A673 (cell line): ENCODE results near the gene SYT11. TPM values are rescaled to one million over a fixed set of nuclear protein-coding genes. Genes with fewer than 3 reads are reported as not detected.

Experiments used
- BruUV-seq: library from RNA; stranded (reverse); fragments of 400-500 nt; replicated peaks from 2 replicates; lab custom pipeline; 2021; lab: Mats Ljungman, UMichigan
- CTCF ChIA-PET: fragments of 300-600 bp; sonication (Branson Sonifier 250); formaldehyde crosslinking; loops from one replicate; lab custom pipeline; 2022; ENCODE audit warnings: antibody characterized with exemption; lab: Charles Lee
- POLR2A ChIA-PET: fragments of 300-600 bp; sonication (Branson Sonifier 250); formaldehyde crosslinking; loops from one replicate; lab custom pipeline; 2022; ENCODE audit warnings: antibody characterized with exemption; ENCODE audit not compliant: low non-redundant PET; lab: Charles Lee
- DNase-seq: peaks from one replicate; pipeline ENCODE4 v3.0.0-alpha.2; 2015; ENCODE audit warnings: low spot score
- H3K27ac ChIP-seq: fragments of 200-600 bp; sonication (generic); 2 replicates; pipeline ENCODE4 v1.5.1; 2016; ENCODE audit warnings: mixed run types, low read depth, mild to moderate bottlenecking, mixed read lengths, antibody characterized with exemption, low read length; ENCODE audit not compliant: poor library complexity, severe bottlenecking
- H3K27me3 ChIP-seq: fragments of 200-600 bp; sonication (generic); replicated peaks from 2 replicates; pipeline ENCODE4 v1.6.1; 2017; ENCODE audit warnings: mixed run types, low read depth, mild to moderate bottlenecking, mixed read lengths, antibody characterized with exemption, low read length; ENCODE audit not compliant: insufficient read depth, poor library complexity
- H3K36me3 ChIP-seq: fragments of 200-600 bp; sonication (generic); 2 replicates; pipeline ENCODE4 v1.6.1; 2016; ENCODE audit warnings: mixed run types, mild to moderate bottlenecking, mixed read lengths, antibody characterized with exemption, low read length; ENCODE audit not compliant: insufficient read depth, poor library complexity, severe bottlenecking
- H3K4me1 ChIP-seq: fragments of 200-600 bp; sonication (generic); 2 replicates; pipeline ENCODE4 v1.6.1; 2017; ENCODE audit warnings: mixed run types, mild to moderate bottlenecking, mixed read lengths, antibody characterized with exemption, low read length; ENCODE audit not compliant: insufficient read depth, poor library complexity, severe bottlenecking
- H3K4me3 ChIP-seq: fragments of 200-600 bp; sonication (generic); 2 replicates; pipeline ENCODE4 v1.5.1; 2016; ENCODE audit warnings: low read depth, mixed run types, mild to moderate bottlenecking, mixed read lengths, low read length; ENCODE audit not compliant: poor library complexity, severe bottlenecking
- H3K9me3 ChIP-seq: fragments of 200-600 bp; sonication (generic); 2 replicates; pipeline ENCODE4 v1.6.1; 2016; ENCODE audit warnings: mixed run types, low read depth, mild to moderate bottlenecking, mixed read lengths, antibody characterized with exemption, low read length; ENCODE audit not compliant: poor library complexity, severe bottlenecking
- EZH2 ChIP-seq: fragments of 200-600 bp; sonication (generic); IDR thresholded peaks from 2 replicates; pipeline ENCODE4 v1.6.1; 2017; ENCODE audit warnings: borderline replicate concordance, low read depth, mild to moderate bottlenecking, mixed read lengths, antibody characterized with exemption, low read length; ENCODE audit not compliant: poor library complexity, severe bottlenecking
- intact Hi-C: fragments of 100-400 bp; cut with micrococcal nuclease; formaldehyde crosslinking; loops from one replicate; pipeline ENCODE4 v1.10.0; 2022; ENCODE audit not compliant: unreplicated experiment
- total RNA-seq: library from RNA; stranded (reverse); gene quantifications from 2 replicates; pipeline ENCODE4 v1.2.3, GENCODE V29; 2021
- TF ChIP-seq, protein P1 (sequence below): fragments of 300-800, 200-600 bp; sonication (generic); conservative IDR thresholded peaks from 2 replicates; pipeline ENCODE4 v1.5.1; 2017; ENCODE audit warnings: low read depth, mild to moderate bottlenecking, antibody characterized with exemption, low read length, moderate library complexity, mixed read lengths

Gene SYT11
- total RNA-seq, 1 experiment from 2014 or later, result 10.2 TPM

DNA sequence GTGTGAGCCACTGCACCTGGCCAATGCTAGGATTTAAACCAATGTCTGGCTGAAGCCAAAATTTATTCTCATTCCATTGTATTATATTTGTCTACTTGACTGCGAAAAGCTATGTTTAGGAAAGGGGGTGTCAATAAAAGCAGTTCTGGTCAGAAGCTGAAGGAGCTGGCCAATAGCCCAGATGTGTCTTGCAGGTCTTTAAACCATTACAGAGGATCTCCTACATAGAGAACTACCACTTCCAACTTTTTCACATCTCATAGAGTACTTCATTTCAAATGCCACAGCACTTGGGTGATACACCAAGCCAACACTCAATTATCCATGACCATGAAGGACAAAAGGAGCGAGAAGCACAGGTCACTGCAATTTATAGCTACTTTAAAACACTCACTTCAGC is 2.5 kb downstream of the SYT11 start:
- DNase-seq, result no peak
- H3K27me3 ChIP-seq, result no peaks in the 10 kb centered on the region
- CTCF ChIA-PET, result no interaction called here
- no peaks in the 10 kb centered on the region for H3K9me3 ChIP-seq
- POLR2A ChIA-PET, result no interaction called here
- H3K4me1 ChIP-seq, result peaks cover 6% of the 10 kb centered on the region
- H3K36me3 ChIP-seq, result no peaks in the 10 kb centered on the region
- no TSS peak for BruUV-seq
- H3K4me3 ChIP-seq, result no peak overlapping the region
- intact Hi-C loops, result no loop called here
- TF ChIP-seq EZH2, result no peak
- TF ChIP-seq, protein P1, sequence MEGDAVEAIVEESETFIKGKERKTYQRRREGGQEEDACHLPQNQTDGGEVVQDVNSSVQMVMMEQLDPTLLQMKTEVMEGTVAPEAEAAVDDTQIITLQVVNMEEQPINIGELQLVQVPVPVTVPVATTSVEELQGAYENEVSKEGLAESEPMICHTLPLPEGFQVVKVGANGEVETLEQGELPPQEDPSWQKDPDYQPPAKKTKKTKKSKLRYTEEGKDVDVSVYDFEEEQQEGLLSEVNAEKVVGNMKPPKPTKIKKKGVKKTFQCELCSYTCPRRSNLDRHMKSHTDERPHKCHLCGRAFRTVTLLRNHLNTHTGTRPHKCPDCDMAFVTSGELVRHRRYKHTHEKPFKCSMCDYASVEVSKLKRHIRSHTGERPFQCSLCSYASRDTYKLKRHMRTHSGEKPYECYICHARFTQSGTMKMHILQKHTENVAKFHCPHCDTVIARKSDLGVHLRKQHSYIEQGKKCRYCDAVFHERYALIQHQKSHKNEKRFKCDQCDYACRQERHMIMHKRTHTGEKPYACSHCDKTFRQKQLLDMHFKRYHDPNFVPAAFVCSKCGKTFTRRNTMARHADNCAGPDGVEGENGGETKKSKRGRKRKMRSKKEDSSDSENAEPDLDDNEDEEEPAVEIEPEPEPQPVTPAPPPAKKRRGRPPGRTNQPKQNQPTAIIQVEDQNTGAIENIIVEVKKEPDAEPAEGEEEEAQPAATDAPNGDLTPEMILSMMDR, result no peak
- no peak overlapping the region for H3K27ac ChIP-seq

DNA sequence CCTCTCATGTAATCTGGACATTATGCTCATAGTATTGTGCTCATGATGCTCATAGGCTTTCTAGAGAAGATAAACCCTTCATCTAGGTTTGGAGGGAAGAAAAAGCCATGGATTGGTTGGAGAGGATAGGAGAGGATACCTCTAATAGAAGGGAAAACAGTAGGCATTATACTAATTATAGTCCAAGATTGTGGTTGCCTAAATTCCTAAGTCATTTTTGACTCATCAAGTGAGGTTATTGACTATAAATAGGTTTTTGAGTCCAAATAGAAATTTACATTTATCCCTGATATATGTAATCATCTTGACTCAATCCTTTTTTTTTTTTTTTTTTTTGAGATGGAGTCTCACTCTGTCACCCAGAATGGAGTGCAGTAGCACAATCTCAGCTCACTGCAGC is 5.0 kb downstream of the SYT11 start:
- TF ChIP-seq EZH2, result no peak
- TF ChIP-seq, protein P1, result no peak
- intact Hi-C loops, result no loop called here
- no peaks in the 10 kb centered on the region for H3K27me3 ChIP-seq
- no peak overlapping the region for H3K4me3 ChIP-seq
- H3K9me3 ChIP-seq, result no peaks in the 10 kb centered on the region
- no TSS peak for BruUV-seq
- no peak for DNase-seq
- no peak overlapping the region for H3K27ac ChIP-seq
- no peaks in the 10 kb centered on the region for H3K36me3 ChIP-seq
- H3K4me1 ChIP-seq, result peaks cover 6% of the 10 kb centered on the region
- ChIA-PET POLR2A (no interaction called here), CTCF (no interaction called here)

DNA sequence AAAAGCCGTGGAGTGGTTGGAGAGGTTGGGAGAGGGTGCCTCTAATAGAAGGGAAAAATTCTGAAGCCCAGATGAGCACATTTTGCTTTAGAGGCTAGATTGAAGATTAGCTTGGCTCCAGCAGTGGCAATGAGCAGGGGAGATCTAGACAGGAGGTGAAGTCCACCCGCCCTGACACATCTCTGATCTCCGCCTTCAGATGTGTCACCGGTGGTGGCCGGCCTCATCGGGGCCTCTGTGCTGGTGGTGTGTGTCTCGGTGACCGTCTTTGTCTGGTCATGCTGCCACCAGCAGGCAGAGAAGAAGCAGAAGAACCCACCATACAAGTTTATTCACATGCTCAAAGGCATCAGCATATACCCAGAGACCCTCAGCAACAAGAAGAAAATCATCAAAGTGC is 8.4 kb downstream of the SYT11 start:
- POLR2A ChIA-PET, result no interaction called here
- Histone ChIP-seq H3K27ac (no peak overlapping the region), H3K4me1 (peaks cover 8% of the 10 kb centered on the region), H3K9me3 (no peaks in the 10 kb centered on the region), H3K36me3 (no peaks in the 10 kb centered on the region), H3K4me3 (no peak overlapping the region), H3K27me3 (no peaks in the 10 kb centered on the region)
- TF ChIP-seq, protein P1, result no peak
- no peak for TF ChIP-seq EZH2
- CTCF ChIA-PET, result no interaction called here
- intact Hi-C loops, result no loop called here
- no TSS peak for BruUV-seq
- DNase-seq, result no peak
